GM12892 (cell line): ENCODE measurements around the gene SULT1E1.

ENCODE experiments used
- POLR2A ChIP-seq: IDR thresholded peaks from 2 replicates; pipeline ENCODE4 v1.6.1; 2011; ENCODE audit warnings: low read depth, low read length, control low read depth
- POLR2AphosphoS5 ChIP-seq: IDR thresholded peaks from 2 replicates; pipeline ENCODE4 v1.6.1; 2011; ENCODE audit warnings: low read depth, low read length, control low read depth
- TAF1 ChIP-seq: IDR thresholded peaks from 2 replicates; pipeline ENCODE4 v1.6.1; 2011; ENCODE audit warnings: low read depth, mild to moderate bottlenecking, control low read depth, low read length, borderline replicate concordance

DNA sequence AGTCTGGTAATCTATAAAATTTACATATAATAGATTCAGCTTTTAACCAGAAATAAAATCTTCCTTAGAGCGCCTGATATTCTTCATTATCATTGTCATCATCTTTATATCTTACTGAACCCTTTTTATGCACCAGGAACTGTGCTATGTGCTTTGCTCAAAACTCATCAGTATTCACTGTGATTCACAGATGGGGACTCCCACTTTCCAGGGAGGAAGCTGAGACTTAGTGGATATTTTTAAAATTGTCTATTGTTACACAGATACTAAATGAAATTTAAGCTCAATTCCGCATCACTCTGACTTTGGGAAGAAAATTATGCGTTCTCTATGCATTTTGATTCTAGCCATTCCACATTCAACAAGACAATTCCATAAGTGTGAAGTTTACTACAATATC lies 34.8 kb upstream of the SULT1E1 start:
- no peak for TF ChIP-seq POLR2AphosphoS5
- TF ChIP-seq POLR2A = no peak
- no peak for TF ChIP-seq TAF1
